GM19452 (cell line): Measurements from ENCODE around the gene PROCR.
"Not testable (repeated sequence)": the region's sequence is repeated elsewhere in the genome, so short reads cannot be mapped to it uniquely, and the experiment has no call there.

ENCODE experiments used
- ATAC-seq: cut with Tn5 transposase; IDR thresholded peaks from one replicate; pipeline ENCODE4 v1.9.1; 2021; ENCODE audit not compliant: unreplicated experiment

PROCR gene

DNA sequence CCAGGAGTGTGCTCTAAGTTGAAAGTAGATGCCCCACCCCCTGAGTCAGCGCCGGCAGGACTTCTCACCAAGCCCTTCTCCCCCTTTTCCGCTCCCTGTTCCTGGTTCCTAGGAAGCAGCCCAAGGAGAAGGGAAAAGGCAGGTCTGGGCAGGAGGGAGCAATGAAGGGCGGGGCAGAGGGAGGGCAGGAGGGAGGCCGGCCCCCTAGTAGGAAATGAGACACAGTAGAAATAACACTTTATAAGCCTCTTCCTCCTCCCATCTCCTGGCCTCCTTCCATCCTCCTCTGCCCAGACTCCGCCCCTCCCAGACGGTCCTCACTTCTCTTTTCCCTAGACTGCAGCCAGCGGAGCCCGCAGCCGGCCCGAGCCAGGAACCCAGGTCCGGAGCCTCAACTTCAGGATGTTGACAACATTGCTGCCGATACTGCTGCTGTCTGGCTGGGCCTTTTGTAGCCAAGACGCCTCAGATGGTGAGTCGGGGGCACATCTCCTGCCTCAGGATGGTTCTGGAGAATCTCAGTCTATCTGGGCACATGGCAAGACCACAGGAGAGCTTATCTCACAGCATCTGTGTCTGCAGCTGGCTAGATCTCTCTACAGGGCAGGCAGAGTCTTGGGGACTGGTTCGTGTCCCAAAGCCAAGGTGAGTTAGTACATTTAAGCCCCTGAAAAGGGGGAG lies at the start of gene PROCR:
Gene PROCR (plus strand): TSS at position 320 of the 681 bp plus-strand sequence. CDS start 83 bp downstream, at position 403.
- no peak for ATAC-seq

DNA sequence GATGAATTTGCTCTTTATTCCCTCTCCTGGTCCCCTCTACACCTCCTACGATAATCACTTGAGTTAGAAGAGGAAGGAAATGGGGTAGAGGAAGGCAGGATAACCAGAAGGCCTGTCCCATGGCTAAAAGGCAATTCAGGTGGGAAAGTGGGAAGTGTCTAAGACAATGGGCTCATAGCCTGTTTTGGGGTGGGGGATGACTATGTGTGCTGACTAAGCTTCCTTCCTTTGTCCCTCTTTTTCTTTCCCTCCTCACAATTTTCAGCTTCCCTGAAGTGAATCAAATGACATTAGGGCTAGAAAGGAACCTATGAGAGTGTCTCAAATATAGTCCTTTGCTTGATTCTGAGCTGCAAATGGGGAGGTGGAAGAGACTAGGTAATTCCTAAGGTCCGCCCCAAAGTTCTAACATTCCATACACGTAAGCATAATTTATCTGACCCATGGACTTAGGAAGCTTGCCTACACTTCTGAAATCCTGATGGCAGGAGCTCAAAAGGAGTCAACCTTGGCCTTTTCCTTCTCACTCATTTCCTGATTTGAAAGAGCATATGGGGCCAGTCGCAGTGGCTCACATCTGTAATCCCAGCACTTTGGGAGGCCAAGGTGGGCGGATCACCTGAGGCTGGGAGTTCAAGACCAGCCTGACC lies 49.0 kb upstream of the PROCR start:
- no peak for ATAC-seq

DNA sequence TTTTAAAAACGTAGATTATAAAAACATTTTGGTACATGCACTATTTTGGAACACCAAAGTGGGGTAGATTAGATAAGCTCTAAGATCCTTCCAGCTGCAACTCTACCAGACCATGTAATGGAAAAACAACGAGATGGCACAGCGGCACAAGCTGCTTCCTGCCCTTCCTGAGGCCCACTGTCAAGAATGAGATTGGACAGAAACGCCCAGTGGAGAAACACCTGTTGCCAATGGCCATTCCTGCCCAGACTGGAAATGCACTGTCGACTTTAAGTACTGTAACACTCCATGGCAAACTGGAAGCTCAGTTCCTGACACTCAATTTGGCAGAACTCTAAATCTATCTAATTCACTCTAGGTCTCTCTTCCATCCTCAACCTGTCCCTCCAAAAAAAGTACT lies 46.1 kb upstream of the PROCR start:
- no peak for ATAC-seq

DNA sequence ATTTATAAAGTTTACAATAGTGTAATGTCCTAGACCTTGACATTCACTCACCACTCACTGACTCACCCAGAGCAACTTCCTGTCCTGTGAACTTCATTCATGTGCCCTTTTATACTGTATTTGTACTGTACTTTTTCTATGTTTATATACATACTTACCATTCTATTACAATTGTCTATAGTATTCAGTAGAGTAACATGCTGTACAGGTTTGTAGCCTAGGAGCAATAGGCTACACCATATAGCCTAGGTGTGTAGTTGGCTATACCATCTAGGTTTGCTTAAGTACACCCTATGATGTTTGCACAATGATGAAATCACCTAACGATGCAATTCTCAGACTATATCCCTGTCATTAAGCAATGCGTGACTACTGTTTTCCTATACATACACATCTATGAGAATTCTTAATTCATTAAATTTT lies 42.2 kb upstream of the PROCR start:
- ATAC-seq, result no peak

DNA sequence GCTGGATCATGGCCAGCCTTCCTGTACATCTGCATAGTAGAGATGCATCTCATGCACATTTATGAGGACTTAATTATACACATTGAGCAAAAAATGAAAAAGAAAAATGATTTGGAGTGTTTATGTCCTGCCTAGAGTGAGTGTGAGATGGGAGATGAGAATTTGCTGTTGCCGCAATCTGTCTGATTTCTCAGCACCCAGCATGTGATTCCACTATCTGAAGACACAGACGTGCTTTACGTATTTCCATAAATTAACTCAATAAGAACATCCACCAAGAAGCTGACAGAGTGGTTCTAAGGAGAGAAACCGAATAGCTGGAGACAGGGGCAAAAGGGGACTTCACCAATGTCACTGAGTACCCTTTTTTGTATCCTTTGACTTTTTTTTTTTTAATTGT lies 39.9 kb upstream of the PROCR start:
- ATAC-seq, result no peak

DNA sequence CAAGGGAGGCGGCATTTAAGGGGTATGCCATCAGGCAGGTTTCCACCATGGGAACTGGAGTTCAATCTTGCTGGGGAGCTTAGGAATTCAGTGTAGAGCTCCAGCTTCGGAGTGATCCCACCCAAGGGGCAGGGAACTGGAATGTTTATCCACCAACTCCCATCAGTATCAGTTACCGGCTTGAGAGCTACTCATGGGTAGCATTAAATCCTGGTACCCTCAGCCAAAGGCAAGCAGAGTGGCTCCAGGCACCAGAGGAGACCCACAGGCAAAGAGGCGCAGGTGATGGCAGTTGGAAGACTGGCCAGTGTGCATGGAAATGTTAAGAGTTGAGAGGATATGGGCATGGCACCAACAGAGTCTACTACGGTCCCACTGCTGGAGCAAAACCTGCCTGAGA lies 38.8 kb upstream of the PROCR start:
- no peak for ATAC-seq

DNA sequence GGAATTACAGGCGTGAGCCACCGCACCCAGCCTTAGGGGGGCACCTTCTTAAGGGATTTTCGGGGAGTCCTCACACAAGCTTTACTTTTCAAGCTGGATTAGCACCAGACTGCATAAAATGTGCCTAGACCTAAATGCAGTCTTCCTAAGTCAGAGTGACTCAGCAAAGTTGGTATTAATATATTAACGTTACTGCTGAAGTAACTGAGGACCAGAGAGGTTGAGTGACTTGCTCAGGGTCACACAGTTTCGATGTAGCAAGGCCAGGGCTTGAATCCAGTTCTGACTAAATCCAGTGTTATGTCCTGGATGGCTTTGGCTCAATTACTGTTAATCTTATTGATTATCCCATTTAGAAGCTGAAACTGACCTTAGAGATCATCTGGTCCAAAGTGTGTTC lies 38.1 kb upstream of the PROCR start:
- no peak for ATAC-seq

DNA sequence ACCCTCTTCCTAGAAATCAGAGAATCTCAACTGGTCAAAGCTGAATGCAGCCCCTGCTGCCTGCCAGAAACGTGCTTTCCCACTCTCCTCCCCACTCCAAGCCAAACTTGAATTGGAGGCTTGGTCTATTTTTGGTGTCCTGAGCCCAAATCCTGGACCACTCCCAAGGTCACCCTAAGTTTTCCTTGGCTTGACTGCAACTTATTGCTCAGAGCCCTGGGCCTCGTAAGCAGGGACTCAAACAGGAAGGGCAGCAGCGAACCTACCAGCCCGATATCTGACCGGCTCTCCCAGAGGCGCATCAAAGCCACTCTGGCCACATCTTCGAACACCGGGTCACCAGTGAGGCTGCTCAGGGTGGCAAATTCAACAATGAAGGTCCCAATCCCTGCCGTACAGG lies 37.4 kb upstream of the PROCR start:
- ATAC-seq, result no peak

DNA sequence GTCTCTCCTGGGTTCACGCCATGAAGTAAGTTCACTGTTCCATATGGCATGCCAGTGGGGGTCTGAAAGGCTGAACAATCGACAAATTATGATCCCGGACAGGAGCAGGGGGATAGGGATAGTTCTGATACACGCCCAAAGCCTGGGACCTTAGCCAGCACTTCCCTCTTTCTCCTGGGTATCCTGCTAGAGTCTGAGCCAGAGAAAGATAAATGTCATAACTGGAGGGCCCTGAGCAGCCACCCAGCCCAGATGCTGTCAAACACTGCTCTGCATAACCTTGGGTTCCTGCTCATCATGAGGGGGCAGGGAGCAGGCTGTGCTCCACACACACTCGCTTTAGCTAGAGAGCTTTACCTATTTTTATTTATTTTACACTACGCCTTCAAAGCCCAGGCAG lies 37.0 kb upstream of the PROCR start:
- ATAC-seq, result no peak

DNA sequence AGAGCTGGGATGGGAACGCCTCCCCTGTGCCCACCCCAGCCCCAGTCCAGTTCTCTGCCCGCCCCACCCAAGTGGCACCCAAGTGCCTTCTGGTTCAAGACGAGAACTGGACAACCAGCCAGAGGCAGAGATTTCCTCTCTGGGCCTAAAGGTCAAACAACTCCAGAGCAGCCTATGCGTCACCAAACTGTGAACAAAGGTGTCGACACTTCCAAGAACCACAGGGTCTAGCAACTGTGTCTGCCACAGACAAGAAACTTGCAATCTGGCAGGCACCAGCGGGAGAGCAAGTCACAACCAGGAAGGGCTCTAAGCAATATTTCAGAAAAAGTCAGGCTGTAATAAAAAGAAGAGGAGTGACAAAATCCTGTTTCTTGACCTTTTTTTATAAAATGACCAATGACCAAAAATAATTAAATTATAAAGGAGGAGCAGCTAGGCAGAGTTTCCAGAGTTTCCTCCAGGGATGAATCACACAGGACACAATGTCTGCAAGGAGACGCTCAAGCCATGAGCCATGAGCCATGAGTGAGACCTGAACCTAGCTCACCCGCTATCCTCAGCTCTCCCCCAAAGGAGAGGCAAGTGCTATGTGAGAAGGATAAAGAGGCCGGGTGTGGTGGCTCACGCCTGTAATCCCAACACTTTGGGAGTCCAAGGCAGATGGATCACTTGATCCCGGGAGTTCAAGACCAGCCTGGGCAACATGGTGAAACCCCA lies 35.8 kb upstream of the PROCR start:
- no peak for ATAC-seq

DNA sequence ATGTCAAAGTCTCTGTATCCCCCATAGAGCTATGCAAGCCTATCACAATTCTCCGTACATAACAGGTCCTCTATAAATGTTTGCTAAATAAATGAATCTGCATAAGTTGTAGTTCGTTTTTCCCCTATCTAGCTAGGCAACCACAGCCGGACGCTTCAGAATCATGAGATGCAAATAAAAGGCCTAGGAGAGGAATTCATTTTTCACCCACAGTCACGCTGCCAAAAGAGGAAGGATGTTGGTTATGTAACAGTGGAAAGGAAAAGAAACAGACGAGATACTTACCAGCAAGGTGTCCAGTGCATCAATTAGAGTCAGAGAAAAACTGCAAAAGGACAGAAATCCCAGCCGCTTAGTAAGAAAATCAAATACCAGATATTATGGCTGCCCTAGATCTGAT lies 27.2 kb upstream of the PROCR start:
- no peak for ATAC-seq

DNA sequence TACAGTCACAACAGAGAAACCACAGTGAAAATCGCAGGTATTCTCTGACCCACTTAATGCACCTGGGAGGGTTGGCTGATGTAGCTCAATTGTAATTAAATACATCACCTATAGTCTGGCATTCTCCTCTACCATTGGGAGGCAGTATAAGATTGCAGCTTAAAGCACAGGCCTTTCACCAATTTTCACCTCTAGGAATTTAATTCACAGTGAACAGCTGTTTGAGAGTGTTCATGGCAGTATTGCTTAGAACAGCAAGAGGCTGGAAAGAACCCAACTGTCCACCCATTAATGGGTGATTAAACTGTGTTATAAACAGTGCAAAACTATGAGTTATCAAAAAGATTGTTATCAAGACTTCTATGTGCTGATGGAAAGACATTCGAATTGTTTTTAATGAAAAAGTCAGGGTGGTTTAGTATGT lies 26.7 kb upstream of the PROCR start:
- ATAC-seq, result no peak

DNA sequence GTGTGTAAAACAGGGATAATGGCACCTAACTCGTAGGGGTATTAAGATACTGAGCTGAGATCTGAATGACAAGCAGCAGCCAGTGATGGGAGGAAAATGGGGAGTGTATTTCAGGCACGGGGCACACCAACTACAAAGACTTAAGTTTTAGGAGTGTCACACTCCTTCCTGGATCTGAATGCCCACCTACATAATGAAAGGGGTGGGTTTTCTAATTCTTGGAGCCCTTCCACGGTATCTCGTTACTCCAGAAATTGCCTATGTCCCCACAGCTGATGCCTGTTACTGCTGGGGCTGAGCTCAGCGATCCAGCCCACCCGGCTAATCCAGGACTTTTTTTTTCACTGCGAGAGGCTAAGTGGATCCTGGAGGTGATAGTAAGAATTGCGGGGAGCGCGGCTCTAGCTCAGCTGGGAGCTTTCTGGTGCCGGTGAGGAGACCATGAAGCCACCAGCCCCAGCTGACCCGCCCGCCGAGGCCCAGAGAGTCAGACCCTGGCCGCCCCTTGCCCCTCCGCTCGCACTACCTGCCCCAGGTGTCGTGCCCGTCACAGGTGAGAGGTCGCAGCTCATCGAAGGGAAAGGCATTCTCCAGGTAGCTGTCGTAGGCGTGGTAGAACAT lies 25.5 kb upstream of the PROCR start:
- ATAC-seq, result no peak

DNA sequence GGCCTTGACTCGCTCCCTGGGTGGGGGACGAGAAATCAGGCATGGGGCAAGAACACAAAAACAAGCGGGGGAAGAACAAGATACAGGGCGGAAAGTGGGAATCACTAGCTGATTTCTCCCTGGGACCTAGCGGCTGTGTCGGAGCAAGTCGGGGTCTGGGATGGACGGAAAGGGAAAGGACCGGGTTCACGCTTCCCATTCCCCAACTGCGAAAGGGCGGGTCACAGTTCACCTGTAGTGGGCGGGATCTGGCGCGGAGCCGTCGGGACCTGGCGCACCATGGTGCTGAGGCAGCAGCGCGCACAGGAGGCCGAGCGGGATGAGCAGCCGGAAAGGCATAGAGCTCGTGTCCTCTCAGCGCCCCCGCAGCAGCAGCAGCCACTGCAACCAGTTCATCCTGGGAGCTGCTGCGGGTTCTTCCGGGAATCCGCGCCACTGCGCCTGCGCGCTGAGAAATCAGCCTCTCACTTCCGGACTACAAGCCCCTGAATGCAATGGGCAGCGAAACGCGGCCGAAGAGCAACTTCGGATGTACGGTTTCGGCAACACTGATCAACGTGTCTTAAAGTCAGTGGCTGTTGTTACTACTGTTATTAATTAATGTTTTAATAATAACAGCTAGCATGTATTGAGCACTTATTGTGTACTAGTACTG lies 24.8 kb upstream of the PROCR start, which contains the start of gene EDEM2:
Gene EDEM2 (minus strand): TSS at position 417 of the 655 bp plus-strand sequence. CDS start 78 bp downstream, at position 339.
- peak; percentile 73 for ATAC-seq

DNA sequence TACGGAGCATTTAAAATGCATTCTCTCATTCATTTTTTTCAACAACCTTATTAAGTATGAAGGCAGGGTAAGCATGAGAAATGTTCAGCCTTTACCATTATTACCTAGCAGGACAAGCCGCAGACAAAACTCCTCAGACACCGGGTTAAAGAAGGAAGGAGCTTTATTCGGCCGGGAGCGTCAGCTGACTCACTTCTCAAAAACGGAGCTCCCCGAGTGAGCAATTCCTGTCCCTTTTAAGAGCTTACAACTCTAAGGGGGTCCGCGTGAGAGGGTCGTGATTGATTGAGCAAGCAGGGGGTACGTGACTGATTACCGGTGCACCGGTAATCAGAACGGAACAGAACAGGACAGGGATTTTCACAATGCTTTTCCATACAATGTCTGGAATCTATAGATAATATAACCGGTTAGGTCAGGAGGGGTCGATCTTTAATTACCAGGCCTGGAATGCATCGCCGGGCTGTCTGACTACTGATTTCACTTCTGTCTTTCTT lies 24.2 kb upstream of the PROCR start:
- peak; percentile 29 for ATAC-seq

DNA sequence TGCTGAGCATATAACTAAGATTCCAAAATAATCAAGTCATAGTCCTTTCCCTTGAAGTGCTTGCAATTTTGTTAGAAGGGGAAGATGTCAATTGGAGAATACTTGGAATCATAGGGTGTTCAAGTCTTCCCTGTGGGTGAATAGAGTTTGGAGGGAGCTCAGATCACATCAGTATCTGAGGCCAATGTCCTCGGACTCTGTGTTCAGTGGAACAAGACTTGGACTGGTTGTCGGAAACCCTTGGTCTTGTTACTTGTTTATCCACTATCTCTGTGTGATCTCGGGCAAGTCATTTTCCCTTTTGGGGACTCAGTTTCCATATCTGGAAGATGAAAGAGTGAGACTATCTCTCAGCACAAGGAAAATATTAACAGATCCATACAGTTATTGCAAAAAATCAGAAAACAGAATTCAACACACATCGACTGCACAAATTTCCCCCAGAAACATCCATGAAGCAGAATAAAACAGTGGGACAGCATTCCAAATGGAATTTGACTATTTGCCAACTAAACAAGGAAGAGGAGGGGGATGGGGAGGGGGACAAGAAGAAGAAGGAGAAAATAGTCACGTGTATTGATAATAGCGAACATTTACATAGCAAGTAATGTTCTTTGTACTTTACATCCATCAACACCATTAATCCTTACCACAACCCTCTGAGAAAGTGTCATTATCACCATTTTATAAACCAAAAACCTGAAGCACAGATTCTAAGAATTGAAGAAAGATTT lies 20.9 kb upstream of the PROCR start:
- ATAC-seq, result no peak

DNA sequence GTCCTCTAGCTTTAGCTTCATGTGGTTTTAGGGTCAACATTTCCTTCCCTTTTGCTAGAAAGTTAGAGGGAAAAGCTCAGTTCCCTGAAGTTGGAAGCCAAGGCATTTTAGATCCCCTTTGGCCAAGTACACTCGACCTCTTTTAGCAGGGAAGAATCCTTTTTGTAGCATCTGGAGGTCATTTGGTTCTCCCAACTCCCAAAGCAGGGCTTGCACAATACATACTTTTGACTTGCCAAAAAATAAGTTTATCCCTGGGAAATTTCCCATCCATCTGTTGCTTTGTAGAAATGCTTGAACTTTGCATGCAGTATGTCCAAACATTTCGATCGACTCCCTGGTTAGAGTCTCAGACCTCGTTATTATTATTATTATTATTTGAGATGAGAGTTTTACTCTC lies 20.1 kb upstream of the PROCR start:
- no peak for ATAC-seq

DNA sequence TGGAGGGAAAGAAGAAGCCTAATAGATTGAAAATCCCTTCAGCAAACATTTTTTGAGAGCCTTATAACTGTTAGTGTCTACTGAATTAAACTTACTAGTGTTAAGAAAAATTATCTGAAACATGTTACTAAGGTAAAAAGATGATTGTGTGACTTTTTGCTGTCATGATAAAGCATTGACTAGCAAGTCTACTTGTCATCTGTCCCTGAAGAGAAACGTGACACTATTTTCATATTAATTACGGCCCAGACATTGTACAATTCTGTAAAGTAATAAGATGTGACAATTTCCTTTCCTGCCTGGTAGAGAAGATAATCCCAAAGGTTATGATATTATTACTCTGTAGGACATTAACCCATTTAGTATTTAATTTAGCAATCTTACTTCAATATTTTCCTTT lies 15.9 kb upstream of the PROCR start:
- ATAC-seq, result no peak

DNA sequence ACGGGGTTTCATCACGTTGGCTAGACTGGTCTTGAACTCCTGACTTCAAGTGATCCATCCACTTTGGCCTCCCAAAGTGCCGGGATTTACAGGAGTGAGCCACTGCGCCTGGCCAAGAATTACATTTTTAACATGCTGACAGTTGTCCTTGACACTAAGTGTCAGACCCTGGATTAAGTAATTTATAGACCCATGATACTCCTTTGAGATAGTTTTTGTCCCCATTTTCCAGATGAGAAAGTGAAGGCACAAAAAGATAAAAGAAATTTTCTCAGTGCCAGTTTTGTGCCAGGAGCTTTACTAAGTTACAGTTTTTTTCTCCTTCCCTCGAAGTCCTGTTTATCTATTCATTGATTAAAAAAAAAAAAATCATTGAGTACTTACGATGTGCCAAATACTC lies 14.9 kb upstream of the PROCR start:
- ATAC-seq, result no peak

DNA sequence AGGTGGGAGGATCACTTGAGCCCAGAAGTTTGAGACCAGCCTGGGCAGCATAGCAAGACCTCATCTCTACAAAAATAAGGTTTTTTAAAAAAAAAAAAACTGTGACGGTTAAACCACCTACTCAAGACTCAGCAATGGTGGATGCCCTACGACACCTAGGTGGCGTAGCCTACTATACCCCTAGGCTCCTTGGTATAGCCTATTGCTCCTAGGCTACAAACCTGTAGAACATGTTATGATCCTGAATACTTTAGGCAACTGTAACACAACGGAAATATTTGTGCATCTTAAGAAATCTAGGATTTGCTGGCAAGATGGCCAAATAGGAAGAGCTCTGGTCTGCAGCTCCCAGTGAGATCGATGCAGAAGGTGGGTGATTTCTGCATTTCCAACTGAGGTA lies 11.5 kb upstream of the PROCR start:
- ATAC-seq, result not testable (repeated sequence)
